C4-2B (cell line): ENCODE data around the gene EPHA2.

Source experiments
- H3K27ac ChIP-seq: fragments of 450-650 bp; 2 replicates; pipeline ENCODE4 v1.5.1; 2017
- CTCF ChIP-seq: fragments of 450-650 bp; conservative IDR thresholded peaks from 2 replicates; pipeline ENCODE4 v1.5.1; 2017; ENCODE audit warnings: mild to moderate bottlenecking
- ZFX ChIP-seq: fragments of 450-650 bp; IDR thresholded peaks from 2 replicates; pipeline ENCODE4 v1.6.1; 2017

Gene EPHA2

GRCh38 chr1:16145662-16146278, 10.1 kb downstream of the EPHA2 start:
- peak overlapping the region; percentile 27; the same call in 1 of the 2 replicates for H3K27ac ChIP-seq
- TF ChIP-seq CTCF (no peak), ZFX (no peak)

- H3K27ac ChIP-seq, result peak overlapping the region; percentile 27; the same call in 1 of the 2 replicates
- no peak for TF ChIP-seq ZFX
- no peak for TF ChIP-seq CTCF
Observed at GRCh38 chr1:16145030-16145661, 10.7 kb downstream of the EPHA2 start.

- H3K27ac ChIP-seq, result peak overlapping the region; percentile 27; the same call in 1 of the 2 replicates
- TF ChIP-seq ZFX, result no peak
- TF ChIP-seq CTCF, result no peak
Observed at GRCh38 chr1:16144325-16145029, 11.4 kb downstream of the EPHA2 start.

GRCh38 chr1:16143566-16144324, 12.1 kb downstream of the EPHA2 start:
- TF ChIP-seq CTCF (no peak), ZFX (no peak)
- no peak overlapping the region for H3K27ac ChIP-seq

GRCh38 chr1:16143005-16143565, 12.8 kb downstream of the EPHA2 start:
- no peak overlapping the region for H3K27ac ChIP-seq
- no peak for TF ChIP-seq CTCF
- no peak for TF ChIP-seq ZFX

- TF ChIP-seq ZFX, result no peak
- TF ChIP-seq CTCF, result no peak
- H3K27ac ChIP-seq, result no peak overlapping the region
Observed at GRCh38 chr1:16142383-16142995, 13.4 kb downstream of the EPHA2 start.
